ENCODE results near the gene GRK5. TPM values are rescaled to one million over a fixed set of nuclear protein-coding genes. Genes with fewer than 3 reads are reported as not detected.

The GRK5 gene
- total RNA-seq, 1 experiment from 2014 or later: 29.0 TPM

- no peak for TF ChIP-seq TCF7L2 (IDR thresholded peaks at IDR 0.05; ENCODE audit: low read depth, low read length)
Measured at GRCh38 chr10:119450606-119451299, 243.4 kb downstream of the GRK5 start (continued).

- Histone ChIP-seq H3K27me3 (ENCODE audit: control insufficient read depth, insufficient read depth, low read length) (no peaks in the 10 kb centered on the region), H3K27ac (ENCODE audit: low read length) (no peak overlapping the region), H3K4me1 (ENCODE audit: control insufficient read depth, insufficient read depth, low read length) (peaks cover 9% of the 10 kb centered on the region), H3K9me3 (ENCODE audit: control insufficient read depth, insufficient read depth, low read depth, low read length) (no peaks in the 10 kb centered on the region), H3K36me3 (ENCODE audit: control insufficient read depth, insufficient read depth, low read length) (no peaks in the 10 kb centered on the region), H3K4me3 (ENCODE audit: low read depth in 2 of 2, low read length in 2 of 2) (no peak overlapping the region)
- BruUV-seq (replicated peaks): no TSS peak
- in situ Hi-C loops (cut with HindIII; ENCODE audit: low pct_unique_long_range_greater_than_20kb, low sequenced_read_pairs): no loop called here
- no peak for DNase-seq (ENCODE audit: low read depth, low spot score)
- ATAC-seq: no peak
- intact Hi-C loops (cut with micrococcal nuclease; ENCODE audit: unreplicated experiment): no loop called here
- TF ChIP-seq SIN3A (IDR thresholded peaks at IDR 0.05; ENCODE audit: borderline replicate concordance, insufficient read depth, low read depth, low read length) (no peak), REST (IDR thresholded peaks at IDR 0.05; ENCODE audit: insufficient read depth in 1 of 2, low read depth in 2 of 2, low read length in 1 of 2) (no peak), TCF7L2 (IDR thresholded peaks at IDR 0.05; ENCODE audit: low read depth, low read length) (no peak), CTCF (IDR thresholded peaks at IDR 0.05) (no peak), POLR2AphosphoS5 (IDR thresholded peaks at IDR 0.05; ENCODE audit: low read depth, low read length) (no peak)
- ChIA-PET CTCF (no interaction called here), POLR2A (no interaction called here)
Measured at GRCh38 chr10:119451300-119451896, 244.0 kb downstream of the GRK5 start.

GRCh38 chr10:119452396-119452795 is 245.0 kb downstream of the GRK5 start:
- ChIA-PET POLR2A (no interaction called here), CTCF (no interaction called here)
- ATAC-seq (no peak), DNase-seq (ENCODE audit: low read depth, low spot score) (no peak)
- H3K27ac ChIP-seq (ENCODE audit: low read length): no peak overlapping the region
- H3K4me3 ChIP-seq (ENCODE audit: low read depth in 2 of 2, low read length in 2 of 2): no peak overlapping the region
- intact Hi-C loops (cut with micrococcal nuclease; ENCODE audit: unreplicated experiment) (no loop called here), in situ Hi-C loops (cut with HindIII; ENCODE audit: low pct_unique_long_range_greater_than_20kb, low sequenced_read_pairs) (no loop called here)
- no peak for TF ChIP-seq POLR2AphosphoS5 (IDR thresholded peaks at IDR 0.05; ENCODE audit: low read depth, low read length)
- no peak for TF ChIP-seq REST (IDR thresholded peaks at IDR 0.05; ENCODE audit: insufficient read depth in 1 of 2, low read depth in 2 of 2, low read length in 1 of 2)
- no TSS peak for BruUV-seq (replicated peaks)
- peaks cover 9% of the 10 kb centered on the region for H3K4me1 ChIP-seq (ENCODE audit: control insufficient read depth, insufficient read depth, low read length)
- H3K36me3 ChIP-seq (ENCODE audit: control insufficient read depth, insufficient read depth, low read length): no peaks in the 10 kb centered on the region
- no peaks in the 10 kb centered on the region for H3K9me3 ChIP-seq (ENCODE audit: control insufficient read depth, insufficient read depth, low read depth, low read length)
- H3K27me3 ChIP-seq (ENCODE audit: control insufficient read depth, insufficient read depth, low read length): no peaks in the 10 kb centered on the region

Data from Panc1 (cell line).